SK-N-SH (cell line): ENCODE data around the gene FGF7. TPM values are rescaled to one million over a fixed set of nuclear protein-coding genes. Genes with fewer than 3 reads are reported as not detected.

Experiments
- CTCF ChIA-PET: fragments of 300-600, 350-600 bp; formaldehyde crosslinking; extraction: SDS; loops from one replicate; lab custom pipeline; 2021; lab: Yijun Ruan, JAX
- POLR2A ChIA-PET: fragments of 350-600 bp; sonication (Branson Sonifier 250); formaldehyde crosslinking; extraction: SDS; loops from one replicate; lab custom pipeline; 2020; ENCODE audit warnings: antibody characterized with exemption, inconsistent platforms; lab: Yijun Ruan, JAX
- DNase-seq: peaks from one replicate; pipeline ENCODE4 v3.0.0; 2012
- H2AFZ ChIP-seq: fragments of 200-600 bp; sonication (generic); 2 replicates; pipeline ENCODE4 v1.8.1; 2016; ENCODE audit warnings: antibody characterized with exemption, mild to moderate bottlenecking, low read depth
- H3F3A ChIP-seq: fragments of 200-600 bp; sonication (generic); replicated peaks from 2 replicates; pipeline ENCODE3; 2016; ENCODE audit warnings: antibody characterized with exemption, mild to moderate bottlenecking; ENCODE audit not compliant: insufficient read depth
- H3K27ac ChIP-seq, 2 experiments: fragments of 200-500 bp in 1 of 2; fragments of 200-600 bp in 1 of 2; sonication (Bioruptor generic) in 1 of 2; sonication (generic), shearing (Covaris generic) in 1 of 2; 2 replicates each; pipeline versions ENCODE4 v1.5.1 to v1.6.1; 2014 to 2016; ENCODE audit warnings: low read depth in 2 of 2, inconsistent platforms in 1 of 2, low read length in 1 of 2, mild to moderate bottlenecking in 1 of 2, mixed read lengths in 1 of 2
- H3K27me3 ChIP-seq: fragments of 200-600 bp; sonication (generic), shearing (Covaris generic); 2 replicates; pipeline ENCODE4 v1.6.1; 2016; ENCODE audit warnings: mixed run types; ENCODE audit not compliant: insufficient read depth
- H3K36me3 ChIP-seq, 2 experiments: fragments of 200-500 bp in 1 of 2; fragments of 200-600 bp in 1 of 2; sonication (Bioruptor generic) in 1 of 2; sonication (generic) in 1 of 2; replicated peaks in 1 of 2; 2 replicates each; pipeline versions ENCODE3 to v1.5.1; 2014 to 2016; ENCODE audit warnings: low read length in 1 of 2, mild to moderate bottlenecking in 1 of 2; ENCODE audit not compliant: insufficient read depth in 2 of 2, control insufficient read depth in 1 of 2
- H3K4me1 ChIP-seq, 2 experiments: fragments of 200-500 bp in 1 of 2; fragments of 200-600 bp in 1 of 2; sonication (Bioruptor generic) in 1 of 2; sonication (generic), shearing (Covaris generic) in 1 of 2; 2 replicates each; pipeline versions ENCODE4 v1.5.1 to v1.6.1; 2014 to 2016; ENCODE audit warnings: low read depth in 1 of 2, low read length in 1 of 2, mixed run types in 1 of 2; ENCODE audit not compliant: insufficient read depth in 2 of 2, control insufficient read depth in 1 of 2
- H3K4me2 ChIP-seq: fragments of 200-600 bp; sonication (generic), shearing (Covaris generic); 2 replicates; pipeline ENCODE4 v1.6.1; 2017; ENCODE audit warnings: mixed run types
- H3K4me3 ChIP-seq, 2 experiments: fragments of 200-500 bp in 1 of 2; fragments of 200-600 bp in 1 of 2; sonication (Bioruptor generic) in 1 of 2; sonication (generic), shearing (Covaris generic) in 1 of 2; 2 replicates each; pipeline versions ENCODE4 v1.5.1 to v1.8.1; 2014 to 2016; ENCODE audit warnings: low read depth in 2 of 2, inconsistent platforms in 1 of 2, low read length in 1 of 2, mild to moderate bottlenecking in 1 of 2, mixed read lengths in 1 of 2, moderate library complexity in 1 of 2
- H3K79me2 ChIP-seq: fragments of 200-600 bp; sonication (generic); 2 replicates; pipeline ENCODE4 v1.8.1; 2017; ENCODE audit warnings: mild to moderate bottlenecking; ENCODE audit not compliant: insufficient read depth
- H3K9ac ChIP-seq: fragments of 200-600 bp; sonication (generic); 2 replicates; pipeline ENCODE4 v1.6.1; 2017; ENCODE audit warnings: mixed run types
- H3K9me2 ChIP-seq: fragments of 200-600 bp; sonication (generic); 2 replicates; pipeline ENCODE4 v1.6.1; 2017; ENCODE audit warnings: mixed run types
- H3K9me3 ChIP-seq: fragments of 200-600 bp; sonication (generic); 2 replicates; pipeline ENCODE4 v1.6.1; 2017; ENCODE audit warnings: mixed run types, mild to moderate bottlenecking, moderate library complexity
- H4K20me1 ChIP-seq: fragments of 200-600 bp; sonication (generic); 2 replicates; pipeline ENCODE4 v1.6.1; 2017; ENCODE audit warnings: mild to moderate bottlenecking, mixed run types; ENCODE audit not compliant: insufficient read depth
- CHD2 ChIP-seq: fragments of 150-350 bp; IDR thresholded peaks from 2 replicates; pipeline ENCODE4 v1.6.1; 2018; ENCODE audit warnings: low read length; ENCODE audit not compliant: partially characterized antibody
- ELF1 ChIP-seq: IDR thresholded peaks from 2 replicates; pipeline ENCODE4 v1.4.0; 2012
- EP300 ChIP-seq, 2 experiments: IDR thresholded peaks; 2 replicates each; pipeline versions ENCODE4 v1.4.0 to v1.6.1; 2012; ENCODE audit warnings: borderline replicate concordance in 1 of 2, low read depth in 1 of 2, low read length in 1 of 2
- GABPA ChIP-seq: IDR thresholded peaks from 2 replicates; pipeline ENCODE4 v1.4.0; 2012; ENCODE audit warnings: low read depth, mild to moderate bottlenecking
- JUND ChIP-seq: IDR thresholded peaks from 2 replicates; pipeline ENCODE4 v1.4.0; 2012
- MAX ChIP-seq: IDR thresholded peaks from 2 replicates; pipeline ENCODE4 v1.4.0; 2012; ENCODE audit warnings: low read depth
- PBX3 ChIP-seq: IDR thresholded peaks from 2 replicates; pipeline ENCODE4; 2012
- RFX5 ChIP-seq: IDR thresholded peaks from 2 replicates; pipeline ENCODE4 v1.6.1; 2012; ENCODE audit warnings: mild to moderate bottlenecking, improper control_type of control experiment, low read length
- RXRA ChIP-seq: IDR thresholded peaks from 2 replicates; pipeline ENCODE4 v1.4.0; 2012; ENCODE audit warnings: low read depth, mild to moderate bottlenecking, borderline replicate concordance
- YY1 ChIP-seq: IDR thresholded peaks from 2 replicates; pipeline ENCODE4 v1.4.0; 2012; ENCODE audit warnings: low read depth, mild to moderate bottlenecking
- WGBS: methylation state at CpG from one replicate; pipeline ENCODE4 v1.1.6; 2017; ENCODE audit warnings: low lambda C conversion rate; 5-methylcytosine and 5-hydroxymethylcytosine counted together
- polyA plus RNA-seq, 3 experiments: library from polyadenylated mRNA; depleted of rRNA; stranded (reverse); fragments of >200 nt; gene quantifications; 2 replicates each; pipeline ENCODE4 v1.2.3, GENCODE V29; 2012

FGF7 gene
- polyA plus RNA-seq, 1 of the 3 experiments (the other 2 are of a cell fraction): 0.25 TPM

GRCh38 chr15:49438962-49439631 lies 16.1 kb downstream of the FGF7 start:
- H3K4me1 ChIP-seq: no peaks in the 10 kb centered on the region
- POLR2A ChIA-PET: no interaction called here
- no peaks in the 10 kb centered on the region for H4K20me1 ChIP-seq
- 87% methylated on average over 6 of the region's 6 CpGs for WGBS
- H3K9me3 ChIP-seq: no peaks in the 10 kb centered on the region
- no peak for DNase-seq
- H3K79me2 ChIP-seq: no peaks in the 10 kb centered on the region
- CTCF ChIA-PET: no interaction called here
- TF ChIP-seq RXRA: no peak
- TF ChIP-seq MAX: no peak
- TF ChIP-seq GABPA: no peak
- TF ChIP-seq ELF1: no peak
- no peak for TF ChIP-seq CHD2
- no peak for TF ChIP-seq YY1
- no peak for TF ChIP-seq RFX5
- no peak overlapping the region for H3K27ac ChIP-seq
- no peak overlapping the region for H3K4me3 ChIP-seq
- H3K36me3 ChIP-seq: no peaks in the 10 kb centered on the region
- no peaks in the 10 kb centered on the region for H3F3A ChIP-seq
- H3K9me2 ChIP-seq: no peaks in the 10 kb centered on the region
- 0 out of 2 replicates have a peak overlapping the region, but pooled peaks have one; percentile 3 for H2AFZ ChIP-seq
- H3K27me3 ChIP-seq: no peaks in the 10 kb centered on the region
- H3K4me2 ChIP-seq: no peak overlapping the region
- H3K9ac ChIP-seq: no peak overlapping the region

GRCh38 chr15:49439678-49440395 lies 16.8 kb downstream of the FGF7 start:
- Histone ChIP-seq H3K4me2 (no peak overlapping the region), H3F3A (no peaks in the 10 kb centered on the region), H3K4me3 (no peak overlapping the region), H3K27me3 (no peaks in the 10 kb centered on the region), H3K9ac (no peak overlapping the region), H4K20me1 (no peaks in the 10 kb centered on the region), H3K9me3 (no peaks in the 10 kb centered on the region), H2AFZ (0 out of 2 replicates have a peak overlapping the region, but pooled peaks have one; percentile 16), H3K79me2 (no peaks in the 10 kb centered on the region), H3K4me1 (no peaks in the 10 kb centered on the region), H3K9me2 (no peaks in the 10 kb centered on the region), H3K36me3 (no peaks in the 10 kb centered on the region), H3K27ac (no peak overlapping the region)
- ChIA-PET POLR2A (no interaction called here), CTCF (no interaction called here)
- no peak for DNase-seq
- WGBS: 70% methylated on average over 5 of the region's 5 CpGs
- TF ChIP-seq RXRA (no peak), EP300 (IDR thresholded peaks at IDR 0.05; ENCODE audit: borderline replicate concordance in 1 of 2, low read depth in 1 of 2, low read length in 1 of 2) (no peak), JUND (no peak), PBX3 (no peak), MAX (no peak)
